ENCODE measurements around the gene ANKRD39.

DNA sequence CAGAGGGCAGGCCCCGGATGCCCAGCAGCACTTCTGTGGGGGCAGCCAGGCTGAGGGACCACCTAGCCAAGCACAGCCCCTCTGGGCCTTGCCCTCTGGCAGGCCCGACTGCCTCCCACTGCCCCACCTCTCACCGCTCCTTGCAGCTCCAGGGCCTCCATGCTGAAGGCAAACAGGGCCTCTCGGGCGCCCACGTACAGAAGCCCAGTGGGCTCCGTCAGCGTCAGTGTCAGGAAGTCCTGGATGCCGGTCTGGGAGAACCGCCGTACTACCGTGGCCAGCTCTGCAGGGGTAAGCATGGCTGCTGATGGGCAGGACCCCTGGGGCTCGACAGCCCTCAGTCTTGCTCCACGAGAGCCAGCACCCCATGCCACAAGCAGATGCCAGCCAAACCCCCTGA is 8.3 kb upstream of the ANKRD39 start:
- TF ChIP-seq, protein P1, sequence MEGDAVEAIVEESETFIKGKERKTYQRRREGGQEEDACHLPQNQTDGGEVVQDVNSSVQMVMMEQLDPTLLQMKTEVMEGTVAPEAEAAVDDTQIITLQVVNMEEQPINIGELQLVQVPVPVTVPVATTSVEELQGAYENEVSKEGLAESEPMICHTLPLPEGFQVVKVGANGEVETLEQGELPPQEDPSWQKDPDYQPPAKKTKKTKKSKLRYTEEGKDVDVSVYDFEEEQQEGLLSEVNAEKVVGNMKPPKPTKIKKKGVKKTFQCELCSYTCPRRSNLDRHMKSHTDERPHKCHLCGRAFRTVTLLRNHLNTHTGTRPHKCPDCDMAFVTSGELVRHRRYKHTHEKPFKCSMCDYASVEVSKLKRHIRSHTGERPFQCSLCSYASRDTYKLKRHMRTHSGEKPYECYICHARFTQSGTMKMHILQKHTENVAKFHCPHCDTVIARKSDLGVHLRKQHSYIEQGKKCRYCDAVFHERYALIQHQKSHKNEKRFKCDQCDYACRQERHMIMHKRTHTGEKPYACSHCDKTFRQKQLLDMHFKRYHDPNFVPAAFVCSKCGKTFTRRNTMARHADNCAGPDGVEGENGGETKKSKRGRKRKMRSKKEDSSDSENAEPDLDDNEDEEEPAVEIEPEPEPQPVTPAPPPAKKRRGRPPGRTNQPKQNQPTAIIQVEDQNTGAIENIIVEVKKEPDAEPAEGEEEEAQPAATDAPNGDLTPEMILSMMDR (IDR thresholded peaks at IDR 0.05), result no peak
- no peak for TF ChIP-seq POLR2A (IDR thresholded peaks at IDR 0.05)

Data from right lobe of liver (tissue), 4 donors.